Suprapubic skin (tissue), 4 donors: ENCODE data around the gene DOK5. TPM values are rescaled to one million over a fixed set of nuclear protein-coding genes. Genes with fewer than 3 reads are reported as not detected.

Experiments used
- DNase-seq, 2 donors: peaks; one replicate each; pipeline ENCODE4 v3.0.0-alpha.2; 2019; ENCODE audit warnings: low spot score in 2 of 2
- H3K27ac ChIP-seq: fragments of 200-600 bp; sonication (generic); one replicate; pipeline ENCODE4 v1.5.1; 2019
- H3K27me3 ChIP-seq: fragments of 200-600 bp; sonication (generic); one replicate; pipeline ENCODE4 v1.5.1; 2019
- H3K36me3 ChIP-seq: fragments of 200-600 bp; sonication (generic); one replicate; pipeline ENCODE4 v1.5.1; 2019
- H3K4me1 ChIP-seq: fragments of 200-600 bp; sonication (generic); one replicate; pipeline ENCODE4 v1.5.1; 2019
- H3K4me3 ChIP-seq: fragments of 200-600 bp; sonication (generic); one replicate; pipeline ENCODE4 v1.5.1; 2019; ENCODE audit warnings: mild to moderate bottlenecking
- H3K9me3 ChIP-seq: fragments of 200-600 bp; sonication (generic); one replicate; pipeline ENCODE4 v1.5.1; 2019
- EP300 ChIP-seq: sonication (generic); formaldehyde crosslinking; IDR thresholded peaks from one replicate; pipeline ENCODE4 v1.6.1; 2017; ENCODE audit warnings: antibody characterized with exemption
- POLR2A ChIP-seq, 2 donors: fragments of 450-650 bp; IDR thresholded peaks; one replicate each; pipeline ENCODE4 v1.6.1; 2017; ENCODE audit warnings: antibody characterized with exemption in 2 of 2, mild to moderate bottlenecking in 2 of 2, moderate library complexity in 2 of 2
- POLR2AphosphoS5 ChIP-seq, 3 donors: sonication (generic); formaldehyde crosslinking; IDR thresholded peaks; one replicate each; pipeline ENCODE4 v1.6.1; 2017; ENCODE audit warnings: antibody characterized with exemption in 3 of 3
- WGBS: methylation state at CpG from one replicate; pipeline ENCODE4 v1.1.5; 2018; 5-methylcytosine and 5-hydroxymethylcytosine counted together
- total RNA-seq, 4 donors: library from RNA; depleted of rRNA; stranded (reverse); fragments of >200 nt; gene quantifications; one replicate each; pipeline ENCODE4 v1.1.0, GENCODE V29; 2016
- TF ChIP-seq, protein P1 (sequence below), 2 donors: fragments of 200-600 bp in 1 of 2; fragments of 450-650 bp in 1 of 2; sonication (generic) in 1 of 2; IDR thresholded peaks; one replicate each; pipeline ENCODE4 v1.5.1; 2016 to 2019; ENCODE audit warnings: antibody characterized with exemption in 2 of 2, mild to moderate bottlenecking in 1 of 2, moderate library complexity in 1 of 2

Gene DOK5
- total RNA-seq, 4 donors from 2014 or later, result 0.23 to 1.2 (median 0.89) TPM; not detected in 1

DNA sequence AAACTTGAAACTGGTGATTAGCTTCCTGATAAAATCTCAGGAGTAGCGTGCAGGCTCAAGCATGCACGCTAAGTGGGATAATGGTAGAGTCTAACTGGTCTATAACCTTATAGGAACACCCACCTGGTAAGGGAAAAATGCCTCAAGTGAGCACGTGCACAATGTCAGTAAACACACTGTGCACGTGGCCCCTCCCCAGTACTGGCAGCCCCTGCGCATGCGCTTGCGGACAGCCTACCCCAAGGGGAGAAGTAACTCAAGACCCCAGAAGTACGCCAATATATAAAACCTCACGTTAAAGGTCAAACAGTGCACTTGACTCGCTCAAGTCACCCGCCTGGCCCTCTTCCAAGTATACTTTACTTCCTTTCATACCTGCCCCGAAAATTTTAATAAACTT, 23.1 kb upstream of the DOK5 start:
- Histone ChIP-seq H3K36me3 (no peaks in the 10 kb centered on the region), H3K4me1 (no peaks in the 10 kb centered on the region), H3K9me3 (peaks cover 4% of the 10 kb centered on the region), H3K4me3 (no peak overlapping the region), H3K27me3 (no peaks in the 10 kb centered on the region), H3K27ac (no peak overlapping the region)
- 77% methylated on average over 12 of the region's 12 CpGs for WGBS
- DNase-seq, result no peak
- TF ChIP-seq, protein P1, sequence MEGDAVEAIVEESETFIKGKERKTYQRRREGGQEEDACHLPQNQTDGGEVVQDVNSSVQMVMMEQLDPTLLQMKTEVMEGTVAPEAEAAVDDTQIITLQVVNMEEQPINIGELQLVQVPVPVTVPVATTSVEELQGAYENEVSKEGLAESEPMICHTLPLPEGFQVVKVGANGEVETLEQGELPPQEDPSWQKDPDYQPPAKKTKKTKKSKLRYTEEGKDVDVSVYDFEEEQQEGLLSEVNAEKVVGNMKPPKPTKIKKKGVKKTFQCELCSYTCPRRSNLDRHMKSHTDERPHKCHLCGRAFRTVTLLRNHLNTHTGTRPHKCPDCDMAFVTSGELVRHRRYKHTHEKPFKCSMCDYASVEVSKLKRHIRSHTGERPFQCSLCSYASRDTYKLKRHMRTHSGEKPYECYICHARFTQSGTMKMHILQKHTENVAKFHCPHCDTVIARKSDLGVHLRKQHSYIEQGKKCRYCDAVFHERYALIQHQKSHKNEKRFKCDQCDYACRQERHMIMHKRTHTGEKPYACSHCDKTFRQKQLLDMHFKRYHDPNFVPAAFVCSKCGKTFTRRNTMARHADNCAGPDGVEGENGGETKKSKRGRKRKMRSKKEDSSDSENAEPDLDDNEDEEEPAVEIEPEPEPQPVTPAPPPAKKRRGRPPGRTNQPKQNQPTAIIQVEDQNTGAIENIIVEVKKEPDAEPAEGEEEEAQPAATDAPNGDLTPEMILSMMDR (IDR thresholded peaks at IDR 0.05), result no peak
- TF ChIP-seq POLR2AphosphoS5 (IDR thresholded peaks at IDR 0.05) (no peak), EP300 (no peak), POLR2A (IDR thresholded peaks at IDR 0.05) (no peak)

DNA sequence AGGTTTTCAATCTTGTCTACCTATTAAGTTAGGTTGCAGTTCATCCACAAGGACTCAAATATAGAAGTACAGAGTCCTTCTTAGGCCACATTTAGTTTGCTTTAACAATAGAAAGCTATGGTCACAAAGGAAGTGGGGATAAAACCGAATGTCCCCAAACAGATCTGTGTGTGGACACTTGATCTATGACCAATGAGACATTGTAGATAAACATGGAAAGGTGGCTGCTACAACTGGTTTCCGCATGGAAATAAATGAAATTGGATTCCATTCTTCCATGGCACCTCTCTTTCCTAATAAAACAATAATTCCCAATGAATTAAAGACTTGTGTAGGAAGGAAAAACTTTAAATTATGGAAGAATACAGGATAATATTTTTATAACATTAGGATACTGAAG, 20.4 kb upstream of the DOK5 start:
- Histone ChIP-seq H3K27me3 (peaks cover 2% of the 10 kb centered on the region), H3K9me3 (peaks cover 4% of the 10 kb centered on the region), H3K4me1 (no peaks in the 10 kb centered on the region), H3K4me3 (no peak overlapping the region), H3K27ac (no peak overlapping the region), H3K36me3 (no peaks in the 10 kb centered on the region)
- TF ChIP-seq POLR2A (IDR thresholded peaks at IDR 0.05) (no peak), EP300 (no peak)
- DNase-seq, result no peak
- 81% methylated on average over 2 of the region's 2 CpGs for WGBS

DNA sequence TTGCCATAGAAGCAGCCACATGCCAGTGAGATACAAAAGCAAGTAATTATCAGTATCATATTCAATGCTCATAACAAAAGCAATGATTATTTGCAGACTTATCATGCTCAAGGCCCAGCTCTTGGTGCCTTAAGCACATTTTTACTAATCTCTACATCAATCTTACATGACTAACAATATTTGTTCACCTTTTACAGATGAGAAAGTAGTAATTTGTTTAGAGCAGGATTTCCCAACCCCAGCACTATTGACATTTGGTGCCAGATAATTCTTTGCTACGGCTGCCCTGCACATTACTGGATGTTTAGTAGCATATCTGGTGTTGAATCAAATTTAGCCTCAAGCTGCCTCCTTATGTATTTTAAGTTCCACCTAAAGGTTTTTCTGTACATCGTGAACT, 19.0 kb upstream of the DOK5 start:
- no peaks in the 10 kb centered on the region for H3K36me3 ChIP-seq
- TF ChIP-seq, protein P1 (IDR thresholded peaks at IDR 0.05), result no peak
- TF ChIP-seq EP300, result no peak
- TF ChIP-seq POLR2AphosphoS5 (IDR thresholded peaks at IDR 0.05), result no peak
- no peak for TF ChIP-seq POLR2A (IDR thresholded peaks at IDR 0.05)
- no peak overlapping the region for H3K27ac ChIP-seq
- 56% methylated on average over 2 of the region's 2 CpGs for WGBS
- H3K4me3 ChIP-seq, result no peak overlapping the region
- H3K27me3 ChIP-seq, result peaks cover 3% of the 10 kb centered on the region
- no peaks in the 10 kb centered on the region for H3K4me1 ChIP-seq
- H3K9me3 ChIP-seq, result peaks cover 4% of the 10 kb centered on the region
- DNase-seq, result no peak

DNA sequence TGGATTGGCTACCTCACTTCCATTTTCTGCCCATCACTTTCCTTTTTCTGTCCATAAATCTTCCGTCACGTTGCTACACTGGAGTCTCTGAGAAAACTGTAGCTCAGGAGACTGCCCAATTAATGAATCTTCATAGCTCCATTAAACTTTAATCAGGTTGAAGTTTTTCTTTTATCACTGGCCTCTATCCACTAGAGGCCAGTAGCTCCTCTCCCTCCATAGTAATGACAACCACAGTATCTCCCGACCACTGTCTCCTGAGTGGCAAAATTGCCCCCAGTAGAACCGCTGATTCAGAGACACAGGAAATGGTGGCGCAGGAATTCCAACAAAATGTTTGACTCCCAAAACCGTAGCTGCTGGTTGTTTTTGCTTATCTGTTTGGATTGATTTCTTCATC, 18.4 kb upstream of the DOK5 start:
- H3K27ac ChIP-seq, result no peak overlapping the region
- H3K9me3 ChIP-seq, result peaks cover 4% of the 10 kb centered on the region
- no peaks in the 10 kb centered on the region for H3K4me1 ChIP-seq
- TF ChIP-seq POLR2A (IDR thresholded peaks at IDR 0.05) (no peak), EP300 (no peak), POLR2AphosphoS5 (IDR thresholded peaks at IDR 0.05) (no peak)
- TF ChIP-seq, protein P1 (IDR thresholded peaks at IDR 0.05), result no peak
- H3K4me3 ChIP-seq, result no peak overlapping the region
- no peaks in the 10 kb centered on the region for H3K36me3 ChIP-seq
- WGBS, result 68% methylated on average over 6 of the region's 6 CpGs
- H3K27me3 ChIP-seq, result peaks cover 3% of the 10 kb centered on the region
- DNase-seq, result no peak

DNA sequence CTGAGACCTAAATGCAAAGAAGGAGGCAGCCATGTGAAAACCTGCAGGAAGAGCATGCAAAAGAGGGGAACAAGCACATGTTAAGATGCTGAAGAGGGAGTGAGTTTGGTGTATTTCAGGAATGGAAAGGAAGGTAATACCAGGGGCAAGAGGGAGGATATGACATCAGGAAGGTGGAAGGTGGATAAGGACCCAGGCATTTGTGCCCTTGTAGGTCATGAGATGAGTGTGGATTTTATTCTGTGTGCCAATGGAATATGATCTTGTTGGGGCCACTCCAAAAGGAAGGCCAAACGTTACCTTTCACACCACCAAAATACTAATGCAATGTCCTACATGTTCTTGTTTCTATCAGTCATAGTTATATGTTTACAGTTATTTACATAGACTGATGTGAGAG, 17.2 kb upstream of the DOK5 start:
- WGBS, result 79% methylated on average over 1 of the region's 1 CpG
- TF ChIP-seq POLR2AphosphoS5 (IDR thresholded peaks at IDR 0.05) (no peak), POLR2A (IDR thresholded peaks at IDR 0.05) (no peak), EP300 (no peak)
- TF ChIP-seq, protein P1 (IDR thresholded peaks at IDR 0.05), result no peak
- DNase-seq, result no peak
- Histone ChIP-seq H3K27ac (no peak overlapping the region), H3K4me1 (no peaks in the 10 kb centered on the region), H3K4me3 (no peak overlapping the region), H3K27me3 (peaks cover 3% of the 10 kb centered on the region), H3K36me3 (no peaks in the 10 kb centered on the region), H3K9me3 (no peaks in the 10 kb centered on the region)

DNA sequence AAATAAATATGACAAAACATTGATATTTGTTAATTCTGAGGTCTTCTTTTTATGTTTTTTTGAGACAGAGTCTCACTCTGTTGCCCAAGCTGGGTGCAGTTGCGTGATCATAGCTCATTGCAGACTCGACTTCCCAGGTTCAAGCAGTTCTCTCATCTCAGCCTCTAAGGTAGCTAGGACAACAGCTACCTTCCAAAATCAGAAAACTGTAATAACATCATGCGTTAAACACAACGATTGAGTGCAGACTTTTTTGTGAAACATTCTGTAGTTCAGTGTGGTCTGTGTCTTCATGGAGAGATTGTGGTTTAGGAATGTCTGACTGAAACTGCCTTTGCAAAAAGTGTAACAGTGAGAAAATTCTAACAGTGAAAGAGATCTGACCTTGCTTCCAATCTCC, 16.1 kb upstream of the DOK5 start:
- no peaks in the 10 kb centered on the region for H3K4me1 ChIP-seq
- no peak overlapping the region for H3K27ac ChIP-seq
- no peak overlapping the region for H3K4me3 ChIP-seq
- no peaks in the 10 kb centered on the region for H3K9me3 ChIP-seq
- H3K36me3 ChIP-seq, result no peaks in the 10 kb centered on the region
- TF ChIP-seq EP300, result no peak
- no peak for TF ChIP-seq POLR2AphosphoS5 (IDR thresholded peaks at IDR 0.05)
- TF ChIP-seq, protein P1 (IDR thresholded peaks at IDR 0.05), result no peak
- no peak for TF ChIP-seq POLR2A (IDR thresholded peaks at IDR 0.05)
- DNase-seq, result no peak
- H3K27me3 ChIP-seq, result peaks cover 3% of the 10 kb centered on the region
- WGBS, result 91% methylated on average over 4 of the region's 4 CpGs
